Choroid plexus epithelial cell (primary cell): ENCODE measurements around the gene WDR43.
"Not testable (repeated sequence)": the region's sequence is repeated elsewhere in the genome, so short reads cannot be mapped to it uniquely, and the experiment has no call there.

Experiments used
- DNase-seq: peaks from one replicate; pipeline ENCODE4 v3.0.0-alpha.2; 2010; ENCODE audit warnings: low read depth
- H3K4me3 ChIP-seq: 2 replicates; pipeline ENCODE4 v1.5.1; 2011; ENCODE audit warnings: low read depth, mild to moderate bottlenecking, control low read depth, low read length, moderate library complexity
- CTCF ChIP-seq: conservative IDR thresholded peaks from 2 replicates; pipeline ENCODE4 v1.5.1; 2011; ENCODE audit warnings: low read depth, mild to moderate bottlenecking, control low read depth, inconsistent platforms, low read length, moderate library complexity

The WDR43 gene

GRCh38 chr2:28976584-28976983 is 82.1 kb downstream of the WDR43 start:
- H3K4me3 ChIP-seq, result no peak overlapping the region
- DNase-seq, result peak; percentile 45
- no peak for TF ChIP-seq CTCF

- no peak for DNase-seq
- no peak overlapping the region for H3K4me3 ChIP-seq
- TF ChIP-seq CTCF, result no peak
These were observed 82.9 kb downstream of the WDR43 start for GRCh38 chr2:28977176-28977875.

- H3K4me3 ChIP-seq, DNase-seq: not testable (repeated sequence)
These were observed 83.5 kb downstream of the WDR43 start for GRCh38 chr2:28978001-28978400.

- no peak overlapping the region for H3K4me3 ChIP-seq
- DNase-seq, result no peak
- peak; percentile 14 for TF ChIP-seq CTCF
These were observed 84.1 kb downstream of the WDR43 start for GRCh38 chr2:28978606-28979005.

- no peak overlapping the region for H3K4me3 ChIP-seq
- TF ChIP-seq CTCF, result no peak
- DNase-seq, result no peak
These were observed 84.6 kb downstream of the WDR43 start for GRCh38 chr2:28979041-28979440.

- DNase-seq, result no peak
- TF ChIP-seq CTCF, result no peak
- H3K4me3 ChIP-seq, result no peak overlapping the region
These were observed 85.3 kb downstream of the WDR43 start for GRCh38 chr2:28979576-28980366.

GRCh38 chr2:28980368-28981015 is 86.0 kb downstream of the WDR43 start:
- no peak for TF ChIP-seq CTCF
- DNase-seq, result no peak

More at GRCh38 chr2:28980368-28981015, 86.0 kb downstream of the WDR43 start:
- H3K4me3 ChIP-seq, result no peak overlapping the region
